CD4-positive, alpha-beta T cell treated with Interleukin-17A for 1 hour (primary cell): ENCODE results near the gene TMEM52.
"Not testable (repeated sequence)": the region's sequence is repeated elsewhere in the genome, so short reads cannot be mapped to it uniquely, and the experiment has no call there.

Experiments
- DNase-seq: peaks from one replicate; pipeline ENCODE4 v3.0.0-alpha.2; 2020

Gene TMEM52

GRCh38 chr1:1892763-1893120 lies 26.3 kb downstream of the TMEM52 start:
- no peak for DNase-seq

- no peak for DNase-seq
Observed at GRCh38 chr1:1892079-1892762, 26.9 kb downstream of the TMEM52 start.

- DNase-seq: peak; percentile 73
Observed at GRCh38 chr1:1891349-1892078, 27.6 kb downstream of the TMEM52 start.

GRCh38 chr1:1890506-1891348 lies 28.4 kb downstream of the TMEM52 start, which contains the start of gene GNB1:
Gene GNB1, minus strand, starts transcription at chr1:1891087. Its CDS starts 65,634 bp downstream, at chr1:1825453.
- peak; percentile 90 for DNase-seq

GRCh38 chr1:1889847-1890505 lies 29.1 kb downstream of the TMEM52 start:
- peak; percentile 57 for DNase-seq

- no peak for DNase-seq
Observed at GRCh38 chr1:1889090-1889750, 29.9 kb downstream of the TMEM52 start.

GRCh38 chr1:1883890-1884289 lies 35.2 kb downstream of the TMEM52 start:
- DNase-seq: not testable (repeated sequence)

- no peak for DNase-seq
Observed at GRCh38 chr1:1883092-1883873, 35.8 kb downstream of the TMEM52 start.

- DNase-seq: no peak
Observed at GRCh38 chr1:1881727-1882126, 37.4 kb downstream of the TMEM52 start.

GRCh38 chr1:1880617-1881312 lies 38.3 kb downstream of the TMEM52 start:
- no peak for DNase-seq

- no peak for DNase-seq
Observed at GRCh38 chr1:1879942-1880341, 39.1 kb downstream of the TMEM52 start.

- no peak for DNase-seq
Observed at GRCh38 chr1:1877865-1878436, 41.1 kb downstream of the TMEM52 start.

GRCh38 chr1:1876335-1876930 lies 42.6 kb downstream of the TMEM52 start:
- DNase-seq: no peak

GRCh38 chr1:1875932-1876331 lies 43.1 kb downstream of the TMEM52 start:
- no peak for DNase-seq

GRCh38 chr1:1874901-1875300 lies 44.2 kb downstream of the TMEM52 start:
- no peak for DNase-seq

GRCh38 chr1:1873186-1873585 lies 45.9 kb downstream of the TMEM52 start:
- DNase-seq: no peak

GRCh38 chr1:1872329-1872994 lies 46.6 kb downstream of the TMEM52 start:
- no peak for DNase-seq

GRCh38 chr1:1869469-1869868 lies 49.6 kb downstream of the TMEM52 start:
- DNase-seq: no peak
